Neural progenitor cell (in vitro differentiated cells): ENCODE measurements around the gene BCKDHB. TPM values are rescaled to one million over a fixed set of nuclear protein-coding genes. Genes with fewer than 3 reads are reported as not detected.
"Not testable (repeated sequence)": the region's sequence is repeated elsewhere in the genome, so short reads cannot be mapped to it uniquely, and the experiment has no call there.

Source experiments
- DNase-seq: peaks from one replicate; pipeline ENCODE4 v3.0.0-alpha.2; 2016; ENCODE audit warnings: low spot score
- H2AFZ ChIP-seq: fragments of 200-600 bp; sonication (generic); replicated peaks from 2 replicates; pipeline ENCODE4 v1.6.1; 2016; ENCODE audit warnings: antibody characterized with exemption
- H3F3A ChIP-seq: fragments of 200-600 bp; sonication (generic); 2 replicates; pipeline ENCODE4 v1.6.1; 2016; ENCODE audit warnings: antibody characterized with exemption, low read depth
- H3K27ac ChIP-seq: fragments of 200-600 bp; sonication (generic); 2 replicates; pipeline ENCODE4 v1.5.1; 2016; ENCODE audit warnings: mild to moderate bottlenecking
- H3K27me3 ChIP-seq: fragments of 200-600 bp; sonication (generic); 2 replicates; pipeline ENCODE4 v1.6.1; 2016; ENCODE audit warnings: mild to moderate bottlenecking, moderate library complexity
- H3K36me3 ChIP-seq: fragments of 200-600 bp; sonication (generic); 2 replicates; pipeline ENCODE4 v1.5.1; 2016
- H3K4me1 ChIP-seq: fragments of 200-600 bp; sonication (generic); 2 replicates; pipeline ENCODE4 v1.6.1; 2016; ENCODE audit warnings: mixed run types
- H3K4me2 ChIP-seq: fragments of 200-600 bp; sonication (generic); 2 replicates; pipeline ENCODE4 v1.6.1; 2016
- H3K4me3 ChIP-seq: fragments of 200-600 bp; sonication (generic); 2 replicates; pipeline ENCODE4 v1.5.1; 2016
- H3K79me2 ChIP-seq: fragments of 200-600 bp; sonication (generic); 2 replicates; pipeline ENCODE4 v1.6.1; 2016; ENCODE audit warnings: low read depth
- H3K9ac ChIP-seq: fragments of 200-600 bp; sonication (generic); 2 replicates; pipeline ENCODE4 v1.6.1; 2016
- H3K9me3 ChIP-seq: fragments of 200-600 bp; sonication (generic); 2 replicates; pipeline ENCODE4 v1.5.1; 2016; ENCODE audit warnings: low read depth
- H4K20me1 ChIP-seq: fragments of 200-600 bp; sonication (generic); 2 replicates; pipeline ENCODE4 v1.6.1; 2016; ENCODE audit warnings: low read depth
- H3K27ac Mint-ChIP-seq: 3 replicates; pipeline ENCODE4 v1.8.0; 2021; ENCODE audit warnings: mixed read lengths
- H3K27me3 Mint-ChIP-seq: 2 replicates; pipeline ENCODE4 v1.8.0; 2022; ENCODE audit warnings: low read depth, mild to moderate bottlenecking, inconsistent platforms, moderate library complexity, mixed read lengths; ENCODE audit not compliant: insufficient read depth
- H3K36me3 Mint-ChIP-seq: 3 replicates; pipeline ENCODE4 v1.8.0; 2021; ENCODE audit warnings: mixed read lengths
- H3K4me1 Mint-ChIP-seq: 3 replicates; pipeline ENCODE4 v1.8.0; 2021; ENCODE audit warnings: mixed read lengths
- H3K4me3 Mint-ChIP-seq: 3 replicates; pipeline ENCODE4 v1.8.0; 2021; ENCODE audit warnings: mild to moderate bottlenecking, moderate library complexity, mixed read lengths
- H3K9me3 Mint-ChIP-seq: 3 replicates; pipeline ENCODE4 v1.8.0; 2020; ENCODE audit warnings: mixed read lengths
- EZH2 ChIP-seq: fragments of 200-600 bp; sonication (generic); IDR thresholded peaks from 2 replicates; pipeline ENCODE4 v1.6.1; 2017; ENCODE audit warnings: antibody characterized with exemption, mild to moderate bottlenecking, moderate library complexity
- EZH2phosphoT487 ChIP-seq: fragments of 200-600 bp; sonication (generic); IDR thresholded peaks from 2 replicates; pipeline ENCODE4 v1.6.1; 2017; ENCODE audit warnings: antibody characterized with exemption
- total RNA-seq: library from RNA; depleted of rRNA; stranded (reverse); fragments of >200 nt; gene quantifications from 2 replicates; pipeline ENCODE4 v1.2.3, GENCODE V29; 2015; ENCODE audit warnings: low replicate concordance
- TF ChIP-seq, protein P1 (sequence below): fragments of 200-600 bp; sonication (generic); IDR thresholded peaks from 2 replicates; pipeline ENCODE4 v1.5.1; 2017; ENCODE audit warnings: antibody characterized with exemption, mild to moderate bottlenecking

BCKDHB gene
- total RNA-seq, 1 donor from 2014 or later: 48.2 TPM

DNA sequence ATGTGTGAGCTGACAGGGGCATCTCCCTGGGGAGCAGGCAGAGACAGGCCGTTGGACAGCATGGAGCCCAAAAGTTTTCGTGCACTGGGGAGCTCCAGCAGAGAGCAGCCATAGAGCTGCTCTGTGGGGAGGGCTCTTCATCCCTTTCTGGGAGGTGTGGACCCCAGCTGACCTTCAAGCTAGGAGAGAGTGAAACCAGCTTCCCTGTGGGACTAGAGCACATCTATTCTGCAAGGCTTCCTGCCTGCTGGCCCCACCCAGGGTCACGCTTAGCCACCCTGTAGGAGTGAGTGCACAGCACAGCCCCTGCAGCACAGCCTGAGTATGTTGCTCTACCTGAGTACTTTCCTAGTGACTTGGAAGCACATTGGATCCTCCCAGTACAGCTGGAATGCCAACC, 183.3 kb downstream of the BCKDHB start:
- Histone ChIP-seq H3K4me1 (peaks cover 3% of the 10 kb centered on the region), H3K4me2 (no peak overlapping the region), H3K27me3 (no peaks in the 10 kb centered on the region), H3K27ac (no peak overlapping the region), H3K36me3 (no peaks in the 10 kb centered on the region), H3K4me3 (no peak overlapping the region), H3K9ac (no peak overlapping the region), H3F3A (no peaks in the 10 kb centered on the region), H2AFZ (no peak overlapping the region), H4K20me1 (no peaks in the 10 kb centered on the region), H3K79me2 (no peaks in the 10 kb centered on the region), H3K9me3 (no peaks in the 10 kb centered on the region)
- DNase-seq: no peak
- Mint-ChIP-seq H3K9me3 (peaks cover 28% of the 10 kb centered on the region), H3K4me3 (no peak overlapping the region), H3K4me1 (no peaks in the 10 kb centered on the region), H3K27ac (no peak overlapping the region), H3K36me3 (peaks cover 15% of the 10 kb centered on the region), H3K27me3 (no peaks in the 10 kb centered on the region)
- TF ChIP-seq EZH2: no peak
- TF ChIP-seq, protein P1, sequence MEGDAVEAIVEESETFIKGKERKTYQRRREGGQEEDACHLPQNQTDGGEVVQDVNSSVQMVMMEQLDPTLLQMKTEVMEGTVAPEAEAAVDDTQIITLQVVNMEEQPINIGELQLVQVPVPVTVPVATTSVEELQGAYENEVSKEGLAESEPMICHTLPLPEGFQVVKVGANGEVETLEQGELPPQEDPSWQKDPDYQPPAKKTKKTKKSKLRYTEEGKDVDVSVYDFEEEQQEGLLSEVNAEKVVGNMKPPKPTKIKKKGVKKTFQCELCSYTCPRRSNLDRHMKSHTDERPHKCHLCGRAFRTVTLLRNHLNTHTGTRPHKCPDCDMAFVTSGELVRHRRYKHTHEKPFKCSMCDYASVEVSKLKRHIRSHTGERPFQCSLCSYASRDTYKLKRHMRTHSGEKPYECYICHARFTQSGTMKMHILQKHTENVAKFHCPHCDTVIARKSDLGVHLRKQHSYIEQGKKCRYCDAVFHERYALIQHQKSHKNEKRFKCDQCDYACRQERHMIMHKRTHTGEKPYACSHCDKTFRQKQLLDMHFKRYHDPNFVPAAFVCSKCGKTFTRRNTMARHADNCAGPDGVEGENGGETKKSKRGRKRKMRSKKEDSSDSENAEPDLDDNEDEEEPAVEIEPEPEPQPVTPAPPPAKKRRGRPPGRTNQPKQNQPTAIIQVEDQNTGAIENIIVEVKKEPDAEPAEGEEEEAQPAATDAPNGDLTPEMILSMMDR: no peak
- no peak for TF ChIP-seq EZH2phosphoT487

DNA sequence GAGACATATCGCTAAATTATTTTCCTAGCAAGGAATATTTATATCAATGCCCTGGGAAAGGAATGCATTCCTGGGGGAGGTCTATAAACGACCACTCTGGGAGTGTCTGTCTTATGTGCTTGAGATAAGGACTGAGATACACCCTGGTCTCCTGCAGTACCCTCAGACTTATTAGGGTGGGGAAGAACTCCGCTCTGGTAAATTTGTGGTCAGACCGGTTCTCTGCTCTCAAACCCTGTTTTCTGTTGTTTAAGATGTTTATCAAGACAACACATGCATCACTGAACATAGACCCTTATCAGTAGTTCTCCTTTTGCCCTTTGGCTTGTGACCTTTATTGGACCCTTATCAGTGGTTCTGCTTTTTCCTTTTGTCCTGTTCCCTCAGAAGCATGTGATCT, 188.1 kb downstream of the BCKDHB start:
- H3K27ac Mint-ChIP-seq, DNase-seq, H3F3A ChIP-seq, H3K36me3 ChIP-seq, H4K20me1 ChIP-seq, H3K4me1 Mint-ChIP-seq, H3K27me3 ChIP-seq, H3K79me2 ChIP-seq, H3K4me1 ChIP-seq, H2AFZ ChIP-seq, H3K4me2 ChIP-seq, H3K9ac ChIP-seq, H3K4me3 Mint-ChIP-seq, H3K9me3 ChIP-seq, H3K4me3 ChIP-seq, H3K27me3 Mint-ChIP-seq, H3K27ac ChIP-seq: not testable (repeated sequence)
- Mint-ChIP-seq H3K9me3 (peaks cover 42% of the 10 kb centered on the region), H3K36me3 (peaks cover 31% of the 10 kb centered on the region)

DNA sequence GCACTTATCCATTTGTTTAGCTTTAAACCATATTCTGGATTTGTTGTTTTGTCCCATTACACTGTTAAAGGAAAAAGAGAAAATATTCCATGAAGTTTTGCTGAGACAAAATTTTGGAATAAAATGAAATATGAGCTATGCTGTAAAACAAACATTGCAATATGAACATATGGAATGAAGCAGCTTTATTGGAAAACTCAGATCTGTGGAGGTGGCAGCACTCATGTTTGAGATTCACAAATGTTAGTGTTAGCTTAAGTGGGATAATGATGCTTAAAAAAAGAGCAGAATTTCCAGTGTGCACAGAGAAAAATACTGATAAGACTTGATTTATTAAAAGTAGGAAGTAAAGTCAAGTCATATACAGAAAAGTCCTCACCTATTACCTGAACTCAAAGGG, 196.2 kb downstream of the BCKDHB start:
- DNase-seq: no peak
- Mint-ChIP-seq H3K36me3 (peaks cover 13% of the 10 kb centered on the region), H3K4me3 (no peak overlapping the region)

DNA sequence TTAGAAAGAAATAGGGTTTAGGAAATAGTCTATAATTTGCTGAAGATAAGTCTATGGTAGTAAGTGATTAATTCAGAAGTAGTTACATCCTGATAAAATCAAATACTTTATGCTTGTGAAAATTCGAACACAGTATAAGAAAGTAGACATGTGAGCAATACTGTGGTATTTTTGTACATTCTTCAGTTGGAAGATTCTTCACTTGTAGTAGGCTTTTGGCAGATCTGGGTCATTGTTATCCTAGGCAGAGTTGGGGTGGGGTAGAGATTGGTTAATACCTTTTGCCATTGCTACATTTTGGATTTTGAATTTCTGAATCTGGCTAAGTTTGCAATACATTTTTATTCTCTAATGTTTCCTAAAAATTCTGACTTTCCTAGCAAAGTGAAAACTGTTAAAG, 197.5 kb downstream of the BCKDHB start:
- TF ChIP-seq EZH2 (no peak), EZH2phosphoT487 (no peak)
- TF ChIP-seq, protein P1: no peak
- no peak overlapping the region for H3K4me2 ChIP-seq
- no peaks in the 10 kb centered on the region for H4K20me1 ChIP-seq
- H3K79me2 ChIP-seq: no peaks in the 10 kb centered on the region
- H3F3A ChIP-seq: no peaks in the 10 kb centered on the region
- Mint-ChIP-seq H3K36me3 (peaks cover 12% of the 10 kb centered on the region), H3K4me1 (no peaks in the 10 kb centered on the region), H3K27ac (no peak overlapping the region), H3K9me3 (peaks cover 6% of the 10 kb centered on the region), H3K27me3 (peaks cover 8% of the 10 kb centered on the region), H3K4me3 (no peak overlapping the region)
- no peak overlapping the region for H2AFZ ChIP-seq
- H3K4me1 ChIP-seq: no peaks in the 10 kb centered on the region
- H3K27ac ChIP-seq: no peak overlapping the region
- no peaks in the 10 kb centered on the region for H3K9me3 ChIP-seq
- no peak for DNase-seq
- H3K4me3 ChIP-seq: no peak overlapping the region
- no peak overlapping the region for H3K9ac ChIP-seq
- no peaks in the 10 kb centered on the region for H3K27me3 ChIP-seq
- H3K36me3 ChIP-seq: no peaks in the 10 kb centered on the region

More for the DNA sequence above, 196.2 kb downstream of the BCKDHB start:
- H2AFZ ChIP-seq: no peak overlapping the region
- Mint-ChIP-seq H3K4me1 (no peaks in the 10 kb centered on the region), H3K27me3 (peaks cover 8% of the 10 kb centered on the region), H3K9me3 (peaks cover 6% of the 10 kb centered on the region), H3K27ac (no peak overlapping the region)
- no peak overlapping the region for H3K4me2 ChIP-seq
- no peak overlapping the region for H3K27ac ChIP-seq
- no peaks in the 10 kb centered on the region for H3K9me3 ChIP-seq
- H3K4me3 ChIP-seq: no peak overlapping the region
- H3K36me3 ChIP-seq: no peaks in the 10 kb centered on the region
- no peaks in the 10 kb centered on the region for H3K4me1 ChIP-seq
- H3K27me3 ChIP-seq: no peaks in the 10 kb centered on the region
- no peaks in the 10 kb centered on the region for H3K79me2 ChIP-seq
- no peak overlapping the region for H3K9ac ChIP-seq
- H3F3A ChIP-seq: no peaks in the 10 kb centered on the region
- no peak for TF ChIP-seq EZH2
- TF ChIP-seq EZH2phosphoT487: no peak
- TF ChIP-seq, protein P1: no peak
- H4K20me1 ChIP-seq: no peaks in the 10 kb centered on the region
